WERI-Rb-1 (cell line): ENCODE data around the gene EFCAB6.

ENCODE experiments used
- DNase-seq: peaks from one replicate; pipeline ENCODE4 v3.0.0-alpha.2; 2020
- H3K27ac ChIP-seq: fragments of 250-450 bp; sonication (Bioruptor Pico); 2 replicates; pipeline ENCODE4 v1.5.1; 2020; ENCODE audit warnings: mild to moderate bottlenecking, moderate library complexity
- H3K27me3 ChIP-seq: fragments of 250-450 bp; sonication (Bioruptor Pico); 2 replicates; pipeline ENCODE4 v1.5.1; 2021; ENCODE audit warnings: mild to moderate bottlenecking, low read depth, moderate library complexity; ENCODE audit not compliant: insufficient read depth, severe bottlenecking
- H3K36me3 ChIP-seq: fragments of 250-450 bp; sonication (Bioruptor Pico); 2 replicates; pipeline ENCODE4 v1.5.1; 2020; ENCODE audit warnings: mild to moderate bottlenecking, moderate library complexity
- H3K4me3 ChIP-seq: 2 replicates; pipeline ENCODE4 v1.5.1; 2011; ENCODE audit warnings: low read depth, mild to moderate bottlenecking, control low read depth, low read length
- H3K9me3 ChIP-seq: fragments of 250-450 bp; sonication (Bioruptor Pico); 2 replicates; pipeline ENCODE4 v1.5.1; 2021; ENCODE audit warnings: mild to moderate bottlenecking, moderate library complexity; ENCODE audit not compliant: severe bottlenecking
- TF ChIP-seq, protein P1 (sequence below): IDR thresholded peaks from 2 replicates; pipeline ENCODE4 v1.5.1; 2011; ENCODE audit warnings: low read depth, mild to moderate bottlenecking, control low read depth, inconsistent platforms, low read length

The EFCAB6 gene

DNA sequence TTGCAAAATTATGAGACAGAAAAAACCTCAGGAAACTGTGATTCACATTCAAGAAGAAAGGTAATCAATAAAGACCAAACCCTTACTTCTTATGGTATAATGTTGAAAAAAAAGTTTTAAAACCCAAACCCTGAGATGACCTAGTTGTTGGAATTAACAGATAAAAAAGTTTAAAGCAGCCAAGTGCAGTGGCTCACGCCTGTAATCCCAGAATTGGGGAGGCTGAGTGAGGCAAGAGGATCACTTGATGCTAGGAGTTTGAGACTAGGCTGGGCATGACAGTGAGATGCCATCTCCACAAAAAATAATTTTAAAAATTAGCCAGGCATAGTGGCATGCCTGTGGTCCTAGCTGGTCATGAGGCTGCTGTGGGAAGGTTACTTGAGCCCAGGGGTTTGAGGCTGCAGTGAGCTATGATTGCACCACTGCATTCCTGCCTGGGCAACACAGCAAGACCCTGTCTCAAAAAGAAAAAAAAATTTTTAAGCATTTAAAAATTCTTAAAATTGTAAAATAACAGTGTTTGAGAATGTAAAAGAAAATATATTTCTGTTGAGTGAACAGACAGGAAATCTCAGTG lies 85.1 kb downstream of the EFCAB6 start:
- no peaks in the 10 kb centered on the region for H3K9me3 ChIP-seq
- H3K4me3 ChIP-seq, result no peak overlapping the region
- no peak overlapping the region for H3K27ac ChIP-seq
- TF ChIP-seq, protein P1, sequence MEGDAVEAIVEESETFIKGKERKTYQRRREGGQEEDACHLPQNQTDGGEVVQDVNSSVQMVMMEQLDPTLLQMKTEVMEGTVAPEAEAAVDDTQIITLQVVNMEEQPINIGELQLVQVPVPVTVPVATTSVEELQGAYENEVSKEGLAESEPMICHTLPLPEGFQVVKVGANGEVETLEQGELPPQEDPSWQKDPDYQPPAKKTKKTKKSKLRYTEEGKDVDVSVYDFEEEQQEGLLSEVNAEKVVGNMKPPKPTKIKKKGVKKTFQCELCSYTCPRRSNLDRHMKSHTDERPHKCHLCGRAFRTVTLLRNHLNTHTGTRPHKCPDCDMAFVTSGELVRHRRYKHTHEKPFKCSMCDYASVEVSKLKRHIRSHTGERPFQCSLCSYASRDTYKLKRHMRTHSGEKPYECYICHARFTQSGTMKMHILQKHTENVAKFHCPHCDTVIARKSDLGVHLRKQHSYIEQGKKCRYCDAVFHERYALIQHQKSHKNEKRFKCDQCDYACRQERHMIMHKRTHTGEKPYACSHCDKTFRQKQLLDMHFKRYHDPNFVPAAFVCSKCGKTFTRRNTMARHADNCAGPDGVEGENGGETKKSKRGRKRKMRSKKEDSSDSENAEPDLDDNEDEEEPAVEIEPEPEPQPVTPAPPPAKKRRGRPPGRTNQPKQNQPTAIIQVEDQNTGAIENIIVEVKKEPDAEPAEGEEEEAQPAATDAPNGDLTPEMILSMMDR, result no peak
- no peaks in the 10 kb centered on the region for H3K36me3 ChIP-seq
- no peak for DNase-seq
- H3K27me3 ChIP-seq, result no peaks in the 10 kb centered on the region

DNA sequence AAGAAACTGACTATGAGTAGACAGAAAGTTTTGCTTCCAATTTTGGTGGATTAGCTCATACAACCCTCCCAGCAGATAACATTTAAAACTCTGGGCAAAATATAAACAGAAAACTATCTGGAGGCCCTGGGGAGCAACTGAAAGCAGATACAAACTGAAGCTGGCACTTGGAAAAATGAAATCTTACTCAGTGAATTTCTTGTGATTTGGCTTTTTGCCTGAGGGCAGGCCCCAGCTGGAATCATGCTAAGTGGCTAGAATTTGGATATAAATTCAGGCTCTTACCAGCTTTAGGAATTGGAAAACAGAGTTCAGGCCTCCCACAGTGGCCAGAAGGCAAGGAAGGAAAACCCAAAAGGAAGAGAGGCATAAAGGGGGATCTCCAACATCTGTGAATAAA lies 85.8 kb downstream of the EFCAB6 start:
- Histone ChIP-seq H3K27me3 (no peaks in the 10 kb centered on the region), H3K36me3 (no peaks in the 10 kb centered on the region), H3K4me3 (no peak overlapping the region), H3K27ac (no peak overlapping the region; the same call in 1 of the 2 replicates), H3K9me3 (no peaks in the 10 kb centered on the region)
- TF ChIP-seq, protein P1, result no peak
- no peak for DNase-seq

DNA sequence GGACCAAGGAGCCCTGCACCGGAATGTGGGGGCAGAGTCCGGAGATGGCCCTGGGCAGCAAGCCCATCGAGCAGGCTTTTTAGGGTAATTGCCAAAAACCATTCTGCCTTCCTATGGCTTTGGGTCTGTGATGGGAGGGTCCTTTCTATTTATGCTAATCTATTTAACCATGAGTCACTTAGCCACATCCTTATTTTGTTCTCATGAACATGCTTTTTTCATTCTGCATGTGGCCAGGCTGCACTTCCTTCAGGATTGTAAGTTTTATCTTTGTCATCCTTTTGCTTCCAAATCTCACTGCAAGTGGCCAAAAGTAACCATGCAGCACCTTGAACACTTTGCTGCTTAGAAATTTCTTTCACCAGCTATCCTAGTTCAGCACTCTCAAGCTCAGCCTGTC lies 88.3 kb downstream of the EFCAB6 start:
- Histone ChIP-seq H3K27me3 (no peaks in the 10 kb centered on the region), H3K27ac (no peak overlapping the region), H3K36me3 (no peaks in the 10 kb centered on the region), H3K9me3 (no peaks in the 10 kb centered on the region), H3K4me3 (no peak overlapping the region)
- DNase-seq, result no peak
- TF ChIP-seq, protein P1, result no peak

DNA sequence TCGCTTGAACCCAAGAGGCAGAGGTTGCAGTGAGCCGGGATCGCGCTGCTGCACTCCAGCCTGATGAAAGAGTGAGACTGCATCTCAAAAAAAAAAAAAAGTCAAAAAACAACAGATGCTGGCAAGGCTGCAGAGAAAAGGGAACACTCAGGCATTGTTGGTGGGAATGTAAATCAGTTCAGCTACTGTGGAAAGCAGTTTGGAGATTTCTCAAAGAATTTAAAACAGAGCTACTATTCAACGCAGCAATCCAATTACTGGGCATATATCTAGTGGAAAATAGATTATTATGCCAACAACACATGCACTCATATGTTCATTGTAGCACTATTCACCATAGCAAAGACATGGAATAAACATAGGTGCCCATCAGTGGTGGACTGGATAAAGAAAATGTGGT lies 89.7 kb downstream of the EFCAB6 start:
- Histone ChIP-seq H3K4me3 (no peak overlapping the region), H3K9me3 (no peaks in the 10 kb centered on the region), H3K27me3 (no peaks in the 10 kb centered on the region), H3K27ac (no peak overlapping the region), H3K36me3 (no peaks in the 10 kb centered on the region)
- TF ChIP-seq, protein P1, result no peak
- DNase-seq, result no peak

DNA sequence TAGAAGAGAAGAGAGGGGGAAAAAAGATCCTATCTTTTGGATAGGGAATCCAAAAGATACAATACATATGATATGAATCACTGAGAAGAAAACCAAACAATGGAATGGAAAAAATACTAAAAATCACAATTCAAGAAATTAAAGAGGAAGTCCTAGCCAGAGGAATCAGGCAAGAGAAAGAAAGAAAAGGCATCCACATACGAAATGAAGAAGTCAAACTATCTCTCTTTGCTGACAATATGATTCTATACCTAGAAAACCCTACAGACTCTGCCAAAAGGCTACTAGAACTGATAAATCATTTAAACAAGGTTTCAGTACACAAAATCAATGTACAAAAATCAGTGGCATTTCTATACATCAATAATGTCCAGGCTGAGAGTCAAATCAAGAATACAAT lies 91.4 kb downstream of the EFCAB6 start:
- DNase-seq, result no peak
- Histone ChIP-seq H3K27ac (no peak overlapping the region), H3K36me3 (no peaks in the 10 kb centered on the region), H3K4me3 (no peak overlapping the region), H3K27me3 (no peaks in the 10 kb centered on the region), H3K9me3 (no peaks in the 10 kb centered on the region)
- TF ChIP-seq, protein P1, result no peak

DNA sequence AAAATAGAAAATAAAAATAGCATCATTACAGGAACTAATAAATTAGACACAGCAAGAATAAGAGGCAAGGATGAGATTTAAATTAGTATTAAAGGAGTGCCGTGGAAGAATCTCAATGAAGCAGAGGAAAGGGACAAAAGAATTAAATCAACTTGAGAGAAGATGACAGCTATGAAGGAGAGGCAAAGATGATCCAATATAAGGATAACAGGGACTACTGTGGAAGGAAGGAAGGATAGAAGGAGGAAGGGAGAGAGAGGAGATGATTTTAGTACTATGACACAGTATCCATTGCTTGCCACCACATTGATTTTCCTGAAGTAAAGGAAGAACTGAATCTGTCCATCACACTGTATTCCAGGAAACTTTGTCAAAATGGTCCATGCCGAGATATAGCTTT lies 98.0 kb downstream of the EFCAB6 start:
- TF ChIP-seq, protein P1, result no peak
- no peak for DNase-seq
- Histone ChIP-seq H3K4me3 (no peak overlapping the region), H3K27ac (no peak overlapping the region), H3K9me3 (no peaks in the 10 kb centered on the region), H3K27me3 (no peaks in the 10 kb centered on the region), H3K36me3 (no peaks in the 10 kb centered on the region)
